Stimulated activated CD4-positive, alpha-beta T cell treated with anti-CD3 and anti-CD28 coated beads, Interleukin-4, amount 100 ng/mL, for 48 hours (primary cell): ENCODE measurements around the gene CERS3.

Experiments
- DNase-seq, 2 donors: peaks; one replicate each; pipeline ENCODE4 v3.0.0-alpha.2; 2020; ENCODE audit warnings: low read depth in 2 of 2

The CERS3 gene

DNA sequence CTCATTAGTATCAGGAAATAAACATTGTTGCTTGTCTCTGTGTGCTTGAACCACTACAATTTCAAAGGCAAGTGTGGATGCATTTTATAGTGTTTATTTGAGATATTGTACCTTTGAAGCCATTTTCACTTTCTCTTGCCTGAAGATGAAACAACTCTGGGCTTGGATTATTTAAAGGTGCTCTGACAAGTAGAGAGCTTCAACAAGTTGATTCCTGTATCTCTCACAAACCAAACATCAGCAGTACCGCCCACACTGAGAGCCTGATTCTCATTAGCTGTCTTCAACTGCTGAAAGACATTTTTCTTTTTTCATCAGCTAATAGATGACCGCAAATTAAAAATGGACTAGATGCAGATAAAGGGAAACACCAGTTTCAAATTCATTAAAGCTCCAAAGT lies 806 bp upstream of the CERS3 start:
- no peak for DNase-seq

DNA sequence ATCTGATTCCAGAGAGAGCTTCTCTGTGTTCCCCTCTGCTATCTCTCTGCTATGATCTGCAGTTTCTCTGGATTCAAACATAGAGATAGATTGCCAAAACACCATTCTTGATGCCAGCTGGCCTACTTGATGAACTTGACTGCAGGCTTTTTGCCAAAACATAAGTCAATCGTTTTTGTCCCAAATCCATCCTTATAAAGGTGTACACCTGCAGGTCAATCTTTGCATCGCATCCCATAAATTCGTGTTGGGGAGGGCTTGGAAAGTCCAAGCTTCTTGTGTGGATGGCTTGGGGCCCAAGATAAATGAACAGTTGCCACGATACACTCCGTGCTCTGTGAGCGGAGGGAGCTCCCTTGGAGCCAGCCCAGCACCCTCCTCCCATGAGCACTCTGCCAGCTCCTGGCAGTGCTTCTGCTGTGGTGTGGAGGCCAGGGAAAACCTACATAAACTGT lies 2.7 kb downstream of the CERS3 start:
- no peak for DNase-seq

DNA sequence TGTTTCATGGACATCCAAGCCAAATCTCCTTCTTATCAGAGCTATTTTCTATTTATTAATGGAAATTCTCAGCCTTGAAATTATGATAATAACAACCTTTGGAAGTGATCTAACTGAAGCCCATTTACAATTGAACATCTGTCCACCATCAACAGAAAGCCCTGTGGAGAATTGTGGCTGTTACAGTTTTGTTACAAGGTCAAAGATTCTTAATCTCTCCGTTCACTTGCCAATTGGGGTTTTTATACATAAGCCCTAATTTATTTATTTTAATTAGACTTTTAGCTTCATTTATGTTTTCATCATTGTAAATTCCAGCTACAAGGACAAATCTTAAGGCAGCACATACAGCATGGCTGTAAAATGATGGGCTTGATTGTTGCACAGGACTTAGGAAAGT lies 3.3 kb downstream of the CERS3 start:
- no peak for DNase-seq

DNA sequence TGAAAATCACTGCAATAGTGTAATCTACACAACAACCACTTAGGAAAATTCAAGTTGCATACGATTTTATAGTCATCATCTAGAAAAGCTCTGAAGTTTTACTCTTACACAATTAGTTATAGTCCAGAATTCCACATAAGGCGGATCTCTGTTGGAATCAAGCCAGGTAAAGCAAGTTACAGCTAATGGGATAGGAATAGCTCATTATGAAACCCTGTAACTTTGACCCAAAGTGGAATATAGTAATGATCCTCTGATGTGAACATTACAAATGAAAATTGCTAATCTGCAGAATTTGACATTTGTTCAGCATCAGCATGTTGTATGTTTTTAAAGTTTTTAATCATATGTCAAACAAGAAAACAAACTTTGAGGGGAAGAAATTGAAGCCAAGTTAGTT lies 4.4 kb downstream of the CERS3 start:
- no peak for DNase-seq

DNA sequence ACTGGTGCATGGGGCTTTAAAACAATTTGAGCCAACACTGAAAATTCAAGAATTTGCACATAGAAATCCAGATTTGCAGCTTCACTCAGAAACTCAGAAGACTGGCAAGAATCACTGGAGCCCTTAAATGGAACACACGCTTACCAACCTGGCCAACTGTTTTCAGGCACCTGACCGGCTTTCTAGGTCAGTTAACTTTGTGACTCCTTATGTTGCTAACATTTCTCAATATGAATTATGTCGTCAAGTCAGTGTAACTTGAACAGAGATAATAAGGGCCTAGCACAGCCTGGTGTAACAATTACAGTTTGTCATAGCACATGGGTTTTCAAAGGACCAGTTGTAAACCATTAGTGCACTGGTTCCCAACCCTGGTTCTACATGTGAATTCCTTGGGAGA lies 6.8 kb downstream of the CERS3 start:
- DNase-seq, result no peak

DNA sequence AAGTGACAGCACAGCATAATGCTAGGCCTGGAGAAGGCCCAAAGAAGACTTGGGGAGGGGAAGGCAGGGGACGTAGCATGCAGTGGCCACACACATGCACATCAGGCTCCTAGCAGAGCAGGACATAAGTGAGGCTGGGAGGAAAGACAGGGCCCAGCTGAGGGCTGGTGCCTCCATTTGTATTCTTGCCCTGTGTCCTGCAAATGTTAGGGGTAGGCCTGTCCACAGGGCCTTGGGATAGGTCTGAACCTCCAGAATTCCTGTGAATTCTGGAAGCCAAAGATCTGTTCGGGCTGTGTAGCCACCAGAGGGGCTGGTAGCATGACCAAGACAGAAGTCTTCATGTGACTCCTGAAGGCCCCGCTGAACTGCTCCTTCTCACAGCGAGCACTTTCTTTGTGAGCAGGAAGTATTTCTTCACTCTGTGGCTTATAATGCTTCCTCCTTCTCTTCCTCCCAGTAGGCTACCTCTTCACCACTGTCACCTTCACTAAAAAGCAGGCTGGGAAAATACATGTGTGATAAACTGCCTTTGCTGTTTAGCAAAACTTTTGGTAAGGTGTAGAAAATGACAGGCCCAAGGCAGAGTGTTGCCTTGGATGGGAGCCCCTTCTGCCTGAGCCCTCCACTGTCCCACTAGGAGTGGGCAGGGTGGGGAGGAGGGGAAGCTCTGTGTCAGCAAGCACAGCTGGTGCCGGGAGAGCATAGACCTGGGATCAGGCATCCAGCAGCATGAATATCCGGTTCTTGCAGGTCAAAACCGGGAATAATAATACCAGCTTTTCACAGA lies 8.4 kb downstream of the CERS3 start:
- no peak for DNase-seq

DNA sequence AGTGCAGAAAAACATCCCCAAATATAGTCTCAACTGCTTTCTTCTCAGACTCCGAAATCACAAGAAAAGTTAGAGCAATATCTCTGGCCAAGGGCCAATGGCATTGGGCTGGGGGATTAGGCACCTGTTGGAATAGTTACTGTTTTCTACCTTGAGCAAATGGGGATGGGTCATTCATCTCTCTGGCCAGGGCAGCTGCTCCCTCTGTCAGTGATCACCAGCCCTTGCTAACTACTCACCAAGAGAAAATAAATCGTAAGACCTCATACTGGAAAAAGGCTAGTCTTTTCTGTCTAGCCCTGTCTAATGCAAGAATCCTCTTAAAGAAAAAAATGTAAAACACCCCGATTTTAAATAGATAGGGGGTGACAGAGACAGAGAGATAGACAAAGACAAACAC lies 10.9 kb downstream of the CERS3 start:
- DNase-seq, result no peak

DNA sequence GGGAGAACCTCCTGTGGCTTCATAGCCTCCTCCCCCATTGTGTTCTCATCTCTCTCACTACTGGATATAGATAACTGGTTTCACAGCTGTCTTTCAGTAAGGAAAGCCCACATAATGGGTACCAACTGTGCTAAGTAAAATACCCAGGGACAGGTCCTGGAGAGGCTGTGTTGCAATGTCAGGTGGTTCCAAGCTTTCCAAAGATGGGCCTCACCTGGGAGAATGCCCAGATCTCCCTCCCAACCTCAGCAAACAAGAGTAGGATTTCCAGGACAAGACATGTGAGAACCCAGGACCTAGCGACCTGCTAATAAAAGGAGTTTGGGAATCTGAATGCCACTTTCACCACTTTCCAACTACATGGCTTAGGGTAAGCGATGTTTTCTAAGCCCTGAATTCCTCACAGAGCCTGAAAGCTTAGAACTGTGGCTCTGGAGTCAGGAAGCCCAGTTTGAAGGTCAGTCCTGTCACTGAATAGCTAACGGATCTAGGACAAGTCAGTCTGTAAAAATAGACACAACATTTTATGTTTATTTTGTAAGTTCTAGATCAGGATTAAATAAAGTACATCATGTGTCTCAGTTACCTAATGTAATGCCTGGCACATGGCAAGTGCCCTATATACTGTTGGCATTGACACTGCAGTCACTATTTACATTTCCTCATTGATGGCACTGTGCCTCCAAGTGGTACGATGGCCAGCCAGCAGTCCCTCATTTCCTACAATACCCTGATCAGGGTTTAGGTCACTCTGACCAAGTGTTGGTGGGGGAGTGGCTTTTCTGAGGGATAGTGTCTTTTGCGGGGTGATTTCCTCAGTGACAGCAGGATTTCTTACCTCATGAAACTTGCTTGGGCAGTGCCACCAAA lies 11.9 kb downstream of the CERS3 start:
- no peak for DNase-seq

DNA sequence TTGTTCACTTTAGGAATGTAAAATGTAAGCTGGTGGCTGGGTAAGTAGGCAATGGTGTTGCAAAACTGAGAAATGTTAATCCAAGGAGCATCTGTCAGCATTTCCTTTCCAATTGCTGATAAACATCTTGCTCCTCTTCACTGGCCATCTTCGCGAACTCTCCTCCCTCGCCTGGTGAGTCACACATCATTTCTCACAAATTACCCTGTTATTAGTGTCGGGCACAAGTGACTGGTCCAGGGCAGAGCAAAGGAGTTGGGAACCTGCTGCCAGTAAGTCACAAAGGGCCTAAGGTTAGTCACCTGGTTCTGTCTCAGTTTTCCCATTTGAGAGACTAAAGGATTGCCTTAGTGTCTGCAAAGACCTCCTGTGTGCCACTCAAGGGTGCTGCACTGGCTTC lies 13.0 kb downstream of the CERS3 start:
- DNase-seq, result no peak

DNA sequence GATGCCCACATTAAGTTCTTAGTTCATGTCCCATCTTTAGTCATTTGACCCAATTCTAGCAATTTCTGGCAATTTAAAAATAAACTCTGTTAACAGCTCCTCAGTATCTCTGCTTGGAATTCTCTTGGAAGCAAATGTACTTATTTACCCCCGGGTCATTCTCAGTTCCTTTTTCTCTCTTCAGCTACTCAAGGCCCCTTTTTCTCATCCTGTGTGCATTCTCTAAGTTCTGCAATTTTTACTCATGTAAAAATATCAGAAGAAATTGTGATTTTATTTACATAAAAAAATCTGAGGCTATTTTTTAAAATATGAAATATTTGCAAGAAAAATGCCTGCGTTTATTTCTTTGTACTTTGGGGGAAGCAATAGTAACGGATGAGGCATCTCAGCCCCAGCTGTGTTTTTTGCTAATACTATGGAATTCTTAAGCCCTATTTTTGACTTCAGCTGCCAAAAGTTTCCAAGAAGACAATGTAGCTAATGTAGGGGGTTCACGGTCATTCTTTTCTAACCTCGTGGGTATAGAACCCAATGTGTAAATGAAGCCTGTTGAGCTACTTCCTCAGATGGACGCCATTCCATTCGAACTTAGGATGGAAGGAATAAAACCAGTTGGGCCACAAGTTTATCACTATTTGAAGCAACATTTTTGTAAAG lies 20.0 kb downstream of the CERS3 start:
- DNase-seq, result no peak

DNA sequence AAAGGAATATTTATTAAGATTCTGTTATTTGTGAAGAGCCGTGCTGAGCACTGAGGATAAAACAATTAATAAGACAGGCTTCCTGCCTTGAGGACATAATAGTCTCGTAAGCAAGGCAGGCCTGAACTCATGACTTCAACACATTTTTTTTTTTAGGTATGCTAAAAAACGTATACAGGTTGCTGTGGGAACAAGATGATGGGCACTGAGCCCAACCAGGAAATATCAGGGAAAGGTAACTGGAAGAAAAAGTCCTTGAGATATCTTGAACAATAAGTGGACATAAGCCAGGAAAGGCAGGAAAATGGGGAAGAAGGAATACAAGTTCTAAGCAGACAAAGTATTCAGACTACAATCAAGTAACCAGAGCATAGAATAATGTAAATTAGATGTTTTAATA lies 26.1 kb downstream of the CERS3 start:
- no peak for DNase-seq

DNA sequence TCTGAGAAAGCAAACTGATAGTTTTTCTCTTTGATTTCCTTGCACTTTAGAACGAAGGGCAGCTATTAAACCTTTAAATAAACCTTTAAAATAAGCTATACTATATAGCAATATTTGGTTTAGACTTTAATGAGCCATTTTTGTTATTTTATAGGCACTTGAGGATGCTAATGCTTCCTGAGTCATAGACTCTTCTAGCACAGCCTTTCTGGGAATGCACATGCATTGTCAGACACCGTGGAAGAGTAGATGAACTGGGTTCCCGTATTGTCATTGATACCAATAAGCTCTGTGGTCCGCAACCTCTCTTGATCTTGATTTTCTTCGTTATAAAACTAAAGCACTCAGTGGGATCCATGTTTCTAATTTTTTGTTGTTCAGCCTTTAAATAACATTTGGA lies 27.6 kb downstream of the CERS3 start:
- DNase-seq, result no peak

DNA sequence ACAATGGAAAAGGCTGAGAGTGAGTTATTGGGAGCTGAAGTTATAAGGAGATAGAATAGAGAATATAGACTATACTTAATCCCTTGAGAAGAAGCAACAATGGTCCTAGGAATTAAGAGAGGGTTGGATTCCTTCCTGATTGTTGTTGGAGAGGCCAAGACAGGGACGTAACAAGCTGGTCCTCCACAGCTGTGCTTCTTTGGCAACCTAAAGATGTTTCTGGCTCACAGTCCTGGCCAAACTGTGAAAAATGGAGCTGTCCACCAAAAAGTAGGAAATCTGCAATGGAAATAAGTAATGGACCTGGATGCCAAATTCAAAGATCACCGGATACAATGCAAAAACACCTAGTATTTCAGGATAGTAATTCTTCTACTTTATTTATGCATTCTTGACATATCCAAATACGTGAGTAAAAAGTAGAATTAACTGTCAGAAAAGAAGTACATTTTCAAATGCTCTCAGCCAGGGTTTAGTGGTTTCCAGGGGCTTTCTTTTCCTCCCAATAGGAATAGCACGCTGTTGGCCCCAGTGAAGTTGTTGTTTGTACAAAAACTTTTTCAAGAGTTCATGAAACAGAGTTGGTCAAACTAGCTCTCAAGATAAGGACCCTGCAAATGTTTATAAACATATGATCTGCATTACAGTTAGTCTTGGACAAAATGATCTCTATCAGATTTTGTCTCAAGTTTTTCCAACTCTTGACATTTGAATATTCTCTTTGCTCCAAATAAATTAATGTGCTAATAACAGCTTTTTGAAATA lies 28.3 kb downstream of the CERS3 start:
- DNase-seq, result no peak

DNA sequence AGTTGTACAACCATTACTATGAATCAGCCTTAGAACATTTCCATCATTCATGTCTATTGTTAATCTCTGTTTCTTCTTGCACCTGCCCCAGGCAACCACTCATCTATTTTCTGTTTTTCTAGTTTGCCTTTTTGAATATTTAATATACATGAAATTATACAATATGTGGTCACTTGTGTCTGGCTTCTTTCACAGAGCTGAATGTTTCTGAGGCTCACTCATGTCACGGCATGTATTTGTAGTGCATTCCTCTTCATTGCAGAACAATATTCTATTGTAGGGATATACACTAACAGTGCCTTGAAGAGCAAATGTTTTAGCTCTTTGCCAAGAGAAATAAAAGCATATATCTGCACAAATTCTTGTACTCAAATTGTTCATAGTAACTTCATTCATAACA lies 32.9 kb downstream of the CERS3 start:
- DNase-seq, result no peak

DNA sequence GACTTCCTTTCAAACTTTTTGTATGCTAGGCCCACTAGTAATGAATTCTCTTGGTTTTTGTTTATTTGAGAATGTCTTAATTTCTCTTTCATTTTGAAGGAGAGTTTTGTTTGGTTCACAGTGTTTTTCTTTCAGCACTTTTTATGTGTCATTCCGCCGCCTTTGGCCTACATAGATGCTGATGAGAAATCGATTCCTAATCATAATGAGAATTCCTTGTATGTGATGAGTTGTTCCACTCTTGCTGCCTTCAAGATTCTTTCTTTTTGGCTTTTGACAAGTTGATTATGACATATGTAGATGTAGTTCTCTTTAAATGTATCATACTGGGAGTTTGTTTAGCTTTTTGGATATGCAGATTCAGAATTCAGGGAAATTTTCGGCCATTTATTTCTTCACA lies 35.5 kb downstream of the CERS3 start:
- DNase-seq, result no peak

DNA sequence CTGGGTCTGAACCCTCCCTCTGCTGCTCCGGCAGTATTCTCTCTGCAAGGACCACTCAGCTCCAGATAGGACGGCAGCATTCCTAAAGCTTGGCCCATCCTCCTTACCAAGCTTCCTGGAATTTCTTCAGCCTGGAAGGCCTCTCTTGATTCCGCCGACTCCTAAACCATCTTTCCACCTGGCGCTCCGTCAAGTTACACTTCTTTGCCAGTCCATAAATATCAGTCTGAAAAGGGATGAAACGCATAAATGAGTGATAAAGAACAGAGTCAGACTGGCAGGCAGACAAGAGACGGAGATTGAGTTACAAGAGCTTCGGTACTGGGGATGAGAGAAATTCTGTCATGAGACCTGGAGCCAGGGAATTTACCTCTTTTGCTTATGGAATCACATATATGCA lies 44.3 kb downstream of the CERS3 start:
- DNase-seq, result no peak

DNA sequence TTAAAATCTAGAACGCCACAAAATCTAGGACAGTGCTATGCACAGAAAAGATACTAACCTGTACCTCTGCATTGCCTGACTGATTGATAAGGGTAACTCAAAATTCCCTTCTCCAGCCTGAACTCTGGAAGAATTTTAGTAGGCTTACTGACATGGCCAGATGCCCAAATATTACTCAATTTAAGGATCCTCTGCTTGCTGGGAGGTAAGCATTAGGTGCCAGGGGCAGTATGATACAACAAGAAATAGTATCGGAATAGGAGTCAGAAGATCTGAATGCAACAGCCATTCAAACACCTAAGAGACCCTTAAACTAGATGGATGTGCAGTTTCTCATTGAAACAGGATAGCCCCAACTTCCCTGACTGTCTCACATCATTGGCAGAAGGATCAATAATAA lies 45.4 kb downstream of the CERS3 start:
- no peak for DNase-seq

DNA sequence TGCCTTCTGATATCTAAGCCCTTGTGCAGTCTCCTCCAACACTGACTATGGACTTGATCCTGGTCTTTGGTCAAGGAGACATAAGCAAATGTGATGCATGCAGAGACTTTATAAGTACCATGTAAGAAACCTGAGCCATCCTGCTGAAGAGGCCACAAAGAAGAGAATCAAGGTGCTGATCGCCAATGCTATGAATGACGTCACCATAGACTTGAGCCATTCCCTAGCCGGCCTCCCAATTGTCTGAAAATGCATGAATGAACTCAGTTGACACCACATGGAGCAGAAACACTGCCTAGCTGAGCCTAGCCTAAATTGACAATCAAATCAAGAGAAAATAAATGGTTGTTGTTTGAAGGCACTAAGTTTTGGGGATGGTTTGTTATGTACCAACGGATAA lies 51.9 kb downstream of the CERS3 start:
- DNase-seq, result no peak

DNA sequence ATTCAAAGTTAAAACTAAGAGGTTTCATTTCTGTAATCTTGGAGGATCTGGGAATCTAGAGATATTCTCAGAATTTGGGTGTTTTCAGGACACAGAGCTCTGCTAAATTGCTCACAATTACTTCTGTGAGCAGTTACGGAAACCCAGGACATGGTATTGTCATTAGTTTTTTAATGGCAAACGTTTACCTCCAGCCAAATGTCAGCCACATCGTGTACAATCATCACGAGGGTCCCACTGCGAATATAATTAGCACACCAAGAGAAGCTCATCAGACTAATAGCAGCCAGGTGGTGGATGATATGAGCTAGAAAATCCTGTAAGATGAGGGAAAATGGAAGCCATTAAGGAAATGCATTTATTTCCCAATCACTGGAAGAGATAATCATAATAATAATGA lies 56.0 kb downstream of the CERS3 start:
- no peak for DNase-seq

DNA sequence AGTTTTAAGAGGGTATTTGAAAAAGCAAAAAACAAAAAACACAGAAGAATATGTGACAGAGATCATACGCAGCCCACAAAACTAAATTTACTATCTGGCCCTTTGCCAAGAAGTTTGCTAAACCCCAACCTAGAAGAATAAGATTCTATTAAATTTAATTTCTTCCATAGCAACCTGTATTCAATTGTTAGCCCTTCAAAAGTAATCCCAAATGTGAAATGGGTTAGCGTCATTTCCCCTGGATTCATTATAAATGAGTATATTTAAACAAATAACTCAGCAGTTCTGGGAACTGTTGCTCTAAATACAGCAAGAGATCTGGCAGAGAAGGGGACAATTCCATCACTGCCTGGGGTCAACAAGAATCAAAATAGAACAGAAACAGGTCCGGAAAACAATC lies 56.8 kb downstream of the CERS3 start:
- no peak for DNase-seq

DNA sequence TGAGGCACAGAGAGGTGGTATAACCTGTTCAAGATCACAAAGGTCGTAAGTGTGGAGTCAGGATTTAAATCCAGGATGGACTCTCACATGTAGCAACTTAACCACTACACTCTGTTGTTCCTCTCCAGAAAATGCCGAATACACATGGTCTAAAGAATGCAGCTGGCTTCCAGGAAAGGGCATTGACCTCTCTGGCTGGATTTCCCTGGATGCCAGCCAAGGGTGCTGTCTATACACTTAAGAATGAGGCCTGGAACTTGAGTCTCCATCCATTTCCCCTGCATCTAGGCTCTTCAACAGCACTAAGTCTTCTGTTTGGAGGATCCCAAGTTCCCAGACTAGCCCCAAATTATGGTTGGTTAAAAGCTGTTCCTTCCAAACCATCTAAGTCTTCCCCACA lies 60.5 kb downstream of the CERS3 start:
- no peak for DNase-seq

DNA sequence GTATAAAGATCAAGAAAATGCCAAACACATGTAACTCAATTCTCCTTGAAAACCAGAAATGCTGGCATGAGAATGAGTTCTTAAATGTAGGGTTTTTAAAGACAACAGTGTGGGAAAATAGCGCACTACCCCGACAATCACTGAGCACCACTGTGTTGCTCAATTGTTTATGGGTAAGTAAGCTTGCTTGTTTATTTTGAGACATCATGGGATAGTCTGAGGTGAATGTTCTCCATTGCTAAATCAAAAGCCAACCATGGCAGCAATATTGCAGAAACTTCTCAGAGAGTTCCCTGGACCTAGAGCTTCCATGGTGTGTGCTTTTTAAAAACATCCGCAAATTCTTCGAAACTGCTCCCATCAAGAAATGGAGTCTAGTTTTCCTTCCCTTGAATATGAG lies 62.7 kb downstream of the CERS3 start:
- no peak for DNase-seq
